HS-27A (cell line): Measurements from ENCODE around the gene CTAG1A.
"Not testable (repeated sequence)": the region's sequence is repeated elsewhere in the genome, so short reads cannot be mapped to it uniquely, and the experiment has no call there.

Source experiments
- DNase-seq: peaks from one replicate; pipeline ENCODE4 v3.0.0-alpha.2; 2012; ENCODE audit warnings: low read depth, missing footprints

Gene CTAG1A

DNA sequence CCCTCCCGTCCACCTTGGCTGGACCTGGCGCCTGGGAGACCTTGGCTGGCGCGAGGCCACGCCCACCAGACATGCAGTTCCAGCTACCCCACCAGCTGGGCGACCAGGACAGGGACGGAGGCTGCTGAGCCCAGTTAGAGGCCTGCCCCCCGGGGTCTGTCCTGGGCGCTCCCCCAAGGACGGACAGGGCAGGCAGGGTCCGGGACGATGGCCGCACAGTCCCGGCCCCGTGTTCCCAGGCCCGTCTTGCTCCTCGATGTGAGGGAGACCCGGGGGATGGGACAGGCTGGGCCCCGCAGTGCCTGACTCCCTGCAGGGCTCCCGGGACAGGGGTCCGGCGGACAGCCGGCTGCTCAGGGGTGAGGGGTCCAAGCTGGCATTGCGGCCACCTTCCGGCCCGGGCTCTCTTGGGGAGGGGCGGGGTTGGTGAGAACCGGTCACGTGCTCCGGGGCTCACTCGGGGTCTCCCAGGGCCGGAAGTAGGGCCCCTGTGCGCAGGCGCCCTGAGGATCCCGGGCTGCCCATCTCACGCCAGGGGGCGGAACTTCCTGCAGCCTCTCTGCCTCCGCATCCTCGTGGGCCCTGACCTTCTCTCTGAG, at the start of gene CTAG1A:
TSS of gene CTAG1A (plus strand) at position 549 of the 599 bp plus-strand sequence. CDS start 74 bp downstream, outside the sequence.
- DNase-seq: not testable (repeated sequence)

DNA sequence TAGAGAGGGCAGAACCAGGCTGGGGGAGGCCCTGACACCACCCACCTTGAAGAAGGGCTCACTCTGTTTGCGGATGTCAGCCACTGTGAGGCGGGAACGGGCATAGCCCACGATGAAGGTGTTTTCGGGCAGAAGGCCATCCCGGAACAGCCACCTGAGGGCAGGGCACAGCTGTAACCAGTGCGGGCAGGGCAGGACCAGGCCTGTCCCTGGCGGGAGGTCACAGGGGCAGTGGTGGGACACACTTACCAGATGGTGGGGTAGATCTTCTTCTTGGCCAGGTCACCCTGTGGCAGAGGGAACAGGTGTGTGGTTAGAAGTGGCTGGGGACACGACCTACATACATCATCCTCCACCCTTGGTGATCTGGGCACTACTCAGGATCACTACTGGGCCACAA, 49.0 kb upstream of the CTAG1A start:
- no peak for DNase-seq

DNA sequence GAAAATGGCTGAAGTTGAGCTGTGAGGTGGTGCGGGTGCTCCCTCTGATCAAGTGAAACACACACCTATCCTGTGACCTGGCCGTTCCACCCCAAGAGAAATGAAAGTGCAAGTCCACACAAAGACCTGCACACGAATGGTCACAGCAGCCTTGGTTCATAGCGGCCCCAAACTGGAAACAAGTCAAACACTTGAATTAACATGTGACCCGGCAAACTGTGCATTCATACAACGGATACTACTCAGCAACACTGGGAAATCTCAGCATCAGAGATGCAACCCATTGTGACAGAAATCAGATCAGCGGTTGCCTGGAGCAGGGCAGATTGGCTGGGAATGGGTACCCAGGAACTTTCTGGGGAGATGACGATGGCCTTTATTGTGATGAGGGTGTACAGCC, 45.9 kb upstream of the CTAG1A start:
- no peak for DNase-seq

DNA sequence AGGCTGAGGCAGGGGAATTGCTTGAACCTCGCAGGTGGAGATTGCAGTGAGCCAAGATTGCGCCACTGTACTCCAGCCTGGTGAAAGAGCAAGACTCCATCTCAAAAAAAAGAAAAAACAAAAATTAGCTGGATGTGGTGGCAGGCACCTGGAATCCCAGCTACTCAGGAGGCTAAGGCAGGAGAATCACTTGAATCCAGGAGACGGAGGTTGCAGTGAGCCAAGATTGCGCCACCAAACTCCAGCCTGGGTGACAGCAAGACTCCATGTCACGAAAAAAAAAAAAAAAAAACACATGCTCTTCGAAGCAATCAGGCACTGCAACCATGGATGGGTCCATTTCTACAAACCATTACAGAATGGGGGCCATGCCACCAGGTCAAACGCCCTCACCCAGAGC, 44.6 kb upstream of the CTAG1A start:
- not testable (repeated sequence) for DNase-seq

DNA sequence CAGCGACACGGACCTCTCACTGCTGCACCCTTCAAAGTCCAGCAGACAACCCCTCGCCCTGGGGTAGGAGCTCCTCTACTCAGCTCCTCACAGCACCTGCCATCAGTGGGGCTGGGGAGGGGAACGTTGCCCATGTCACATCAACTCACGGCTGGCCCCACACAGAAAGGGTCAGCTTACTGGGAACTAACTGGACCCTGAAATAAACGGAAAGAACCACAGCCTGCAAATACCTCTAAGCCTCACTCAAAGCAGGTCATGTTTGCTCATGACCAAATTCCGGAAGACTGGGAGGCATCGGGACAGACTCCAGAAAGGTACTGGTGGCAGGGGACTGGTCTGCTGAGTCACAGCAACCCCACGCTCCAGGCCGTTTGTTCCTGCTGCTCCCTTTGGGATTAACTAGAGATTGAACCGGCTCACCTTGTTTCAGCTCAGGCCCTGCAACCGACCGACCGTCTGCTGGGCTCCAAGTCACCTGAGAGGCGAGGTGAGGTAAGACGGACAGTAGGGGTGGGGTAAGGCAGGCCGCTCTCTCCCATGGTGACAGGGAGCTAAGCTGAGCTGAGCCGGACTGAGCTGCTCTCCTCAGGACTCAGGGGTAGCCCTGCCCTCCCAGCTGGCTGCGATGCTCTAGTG, 43.9 kb upstream of the CTAG1A start:
- no peak for DNase-seq

DNA sequence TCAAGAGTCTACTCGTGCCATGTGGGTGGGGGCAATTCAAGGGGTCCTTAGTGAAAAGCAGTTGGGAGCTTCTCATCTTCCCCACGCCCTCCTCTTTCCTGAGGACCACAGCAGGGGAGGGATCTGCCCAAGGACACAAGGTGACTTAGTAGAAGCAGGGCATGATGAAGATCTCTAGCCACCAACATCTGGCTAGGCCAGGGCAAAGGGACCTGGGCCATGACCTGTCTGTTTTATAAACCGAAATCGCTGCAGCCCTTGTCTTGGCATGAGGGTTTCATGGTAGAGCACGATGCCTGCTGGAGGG, 43.4 kb upstream of the CTAG1A start:
- no peak for DNase-seq

DNA sequence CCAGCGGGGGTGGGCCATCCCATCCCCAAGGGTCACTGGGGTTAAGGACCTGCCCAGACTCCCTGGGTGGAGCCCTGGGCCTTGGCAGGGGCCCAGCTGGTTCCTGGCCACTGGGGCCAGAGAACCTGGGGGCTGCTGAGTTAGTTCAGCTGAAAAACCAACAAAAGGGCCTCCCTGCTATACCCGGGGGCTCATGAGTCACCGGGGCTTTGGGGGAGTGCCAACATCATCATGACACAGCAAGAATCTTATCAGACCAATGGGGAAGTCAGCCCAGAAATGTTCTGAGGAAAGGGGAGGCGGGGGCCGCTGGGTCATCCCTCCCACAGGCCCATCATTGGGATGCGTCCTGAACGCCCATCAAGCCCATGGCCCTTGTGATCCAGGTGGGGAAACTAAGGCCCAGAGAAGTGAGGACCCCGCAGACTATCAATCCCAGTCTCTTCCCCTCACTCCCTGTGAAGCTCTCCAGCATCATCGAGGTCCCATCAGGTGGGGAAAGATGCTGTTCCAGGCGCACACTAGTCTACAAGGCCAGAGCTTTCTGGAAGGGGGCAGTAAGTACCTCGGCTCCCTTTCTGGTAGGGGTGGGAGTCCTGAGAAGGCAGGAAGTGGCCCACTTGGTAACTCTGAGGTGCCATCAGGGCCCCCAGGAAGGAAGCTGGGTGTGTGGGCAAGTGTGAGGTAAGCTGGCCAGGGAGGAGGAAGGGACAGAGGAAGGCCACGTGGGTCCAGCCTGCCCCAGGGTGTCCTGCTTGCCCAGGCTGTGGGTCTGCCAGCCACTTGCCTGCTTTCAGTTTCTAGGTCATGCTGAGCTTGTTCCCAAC, 42.8 kb upstream of the CTAG1A start:
- peak; percentile 81 for DNase-seq

DNA sequence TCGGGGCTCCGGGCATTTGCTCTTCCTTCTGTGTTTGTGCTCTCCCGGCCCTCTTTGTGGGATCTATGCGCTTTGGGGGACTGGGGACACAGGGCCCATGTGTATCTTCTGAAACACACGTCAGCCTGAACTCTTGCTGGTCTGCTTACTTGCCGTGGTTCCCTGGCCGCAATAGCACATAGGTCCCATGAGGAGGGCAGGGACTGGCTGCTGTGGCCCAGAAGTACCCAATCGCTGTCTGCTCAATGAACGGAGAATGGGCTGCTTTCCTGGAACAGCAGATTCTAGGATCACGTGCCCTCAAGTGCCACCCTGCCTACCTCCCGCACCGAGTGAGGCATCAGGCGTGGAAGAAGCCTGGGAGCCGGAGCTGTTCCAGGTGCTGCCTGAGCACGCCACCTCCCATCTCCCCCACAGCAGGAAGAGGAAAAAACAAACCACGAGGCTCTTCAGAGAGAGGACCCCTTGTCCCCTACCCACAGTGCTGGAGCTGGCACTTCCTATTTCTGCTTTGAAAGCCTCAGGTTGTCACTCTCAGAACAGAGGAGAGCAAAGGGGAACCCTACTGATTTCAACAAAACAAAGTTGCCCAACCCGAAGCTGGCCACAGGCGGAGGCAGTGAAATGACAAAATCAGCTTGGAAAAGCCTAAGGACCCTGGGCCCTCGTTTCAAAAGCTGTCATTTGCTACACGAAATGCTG, 42.1 kb upstream of the CTAG1A start:
- no peak for DNase-seq

DNA sequence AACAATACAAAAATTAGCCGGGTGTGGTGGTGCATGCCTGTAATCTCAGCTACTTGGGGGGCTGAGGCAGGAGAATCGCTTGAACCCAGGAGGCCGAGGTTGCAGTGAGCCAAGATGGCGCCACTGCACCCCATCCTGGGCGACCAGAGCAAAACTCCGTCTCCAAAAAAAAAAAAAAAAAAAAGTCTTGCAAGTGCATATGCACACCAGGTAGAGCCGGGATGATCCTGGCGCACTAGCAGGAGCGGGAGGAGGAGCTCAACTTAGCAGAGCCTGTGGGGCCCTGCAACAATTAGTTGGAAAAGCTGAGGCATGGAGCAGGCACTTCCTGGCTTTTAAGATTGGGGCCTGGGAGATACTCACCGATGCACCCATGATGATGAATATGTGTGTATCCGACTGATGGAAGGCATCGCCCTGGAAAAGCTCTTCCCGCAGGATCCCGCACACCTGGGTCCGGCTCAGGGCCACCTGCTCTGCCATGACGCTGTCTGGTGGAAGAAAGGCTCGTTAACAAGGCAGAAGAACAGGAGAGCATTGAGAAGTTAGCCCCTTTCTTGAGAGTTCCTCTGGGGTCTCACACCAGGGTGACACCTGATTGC, 39.2 kb upstream of the CTAG1A start:
- DNase-seq: no peak

DNA sequence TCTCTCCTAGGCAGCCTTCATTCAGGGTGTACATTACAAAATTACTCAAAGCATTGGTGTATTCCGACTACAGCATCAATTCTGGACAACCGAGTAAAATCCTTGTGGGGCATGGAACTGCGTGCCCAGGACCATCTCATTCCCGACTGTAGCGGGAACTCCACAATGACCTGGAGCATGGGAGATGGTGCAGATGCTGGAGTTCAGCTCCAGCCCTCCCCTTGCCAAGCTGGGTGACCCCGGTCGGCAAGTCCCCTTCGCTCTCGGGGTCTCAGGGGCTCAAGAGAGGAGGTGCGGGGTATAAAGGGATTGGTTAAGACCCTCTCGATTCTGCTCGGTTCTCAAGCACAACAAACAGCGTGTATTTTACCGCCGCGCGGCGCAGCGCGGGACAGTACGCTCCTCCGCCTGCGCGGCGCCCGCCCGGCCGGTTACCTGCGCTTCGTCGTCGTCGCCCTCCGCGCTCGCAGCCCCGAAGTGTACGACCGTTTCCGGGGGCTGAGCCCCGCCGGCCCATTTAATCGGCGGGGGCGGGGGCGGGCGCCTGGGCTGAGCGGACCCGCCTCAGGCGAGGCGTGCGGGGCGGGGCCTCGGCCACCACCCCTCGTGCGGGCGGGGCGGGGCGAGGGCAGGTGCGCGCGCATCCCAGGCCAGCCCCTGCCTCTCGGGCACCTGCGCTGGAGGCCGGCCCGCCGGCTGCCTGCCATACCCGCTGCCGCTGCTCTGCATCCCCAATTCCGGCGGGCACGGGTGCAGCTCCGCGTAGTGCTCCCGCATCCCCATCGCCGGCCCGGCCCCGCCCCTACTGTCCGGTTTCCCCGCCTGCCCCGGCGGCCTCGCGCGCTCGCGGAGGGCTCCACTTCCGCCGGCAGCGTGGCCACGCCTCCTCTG, 38.3 kb upstream of the CTAG1A start, which contains the start of gene G6PD:
TSS of gene G6PD (minus strand) at position 493 of the 891 bp plus-strand sequence. CDS start 691 bp downstream, outside the sequence.
- no peak for DNase-seq

DNA sequence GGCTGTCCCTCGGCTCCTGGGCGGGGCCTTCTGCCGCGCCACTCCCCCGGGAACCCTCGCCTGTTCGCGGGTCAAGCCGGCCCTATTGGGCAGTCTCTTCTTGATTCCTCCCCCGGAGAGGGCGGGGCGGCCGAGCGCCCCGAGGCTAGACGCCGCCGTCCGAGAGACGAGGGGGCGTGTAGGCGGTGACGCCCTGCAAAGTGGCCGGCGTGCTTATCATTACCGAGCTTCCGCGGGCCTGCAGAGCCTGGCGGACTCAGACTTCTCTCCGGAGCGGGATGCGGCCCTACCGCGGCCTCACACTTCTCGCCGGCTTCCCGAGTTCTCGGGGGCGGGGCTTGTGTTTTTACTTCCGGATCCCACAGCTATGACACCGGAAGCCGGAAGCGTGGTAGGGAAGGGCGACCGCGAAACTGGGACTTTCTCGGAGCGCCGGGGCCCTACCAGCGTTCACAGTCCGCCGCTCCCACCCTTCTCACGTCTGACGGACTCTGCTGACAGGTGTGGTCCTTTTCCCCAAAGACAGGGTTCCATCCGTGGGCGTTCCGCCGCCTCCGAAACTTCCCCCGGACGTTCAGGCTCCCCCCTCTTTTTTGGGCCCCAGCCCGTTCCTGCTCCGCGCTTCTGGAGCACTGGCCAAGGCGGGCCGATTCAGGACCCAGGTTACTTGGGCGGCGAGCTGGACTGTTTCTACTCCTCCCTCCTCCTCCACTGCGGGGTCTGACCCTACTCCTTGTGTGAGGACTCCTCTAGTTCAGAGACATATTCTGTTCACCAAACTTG, 37.5 kb upstream of the CTAG1A start, which contains the start of gene IKBKG:
TSS of gene IKBKG (plus strand) at position 376 of the 783 bp plus-strand sequence. CDS start 4,383 bp downstream, outside the sequence.
- peak; percentile 65 for DNase-seq

DNA sequence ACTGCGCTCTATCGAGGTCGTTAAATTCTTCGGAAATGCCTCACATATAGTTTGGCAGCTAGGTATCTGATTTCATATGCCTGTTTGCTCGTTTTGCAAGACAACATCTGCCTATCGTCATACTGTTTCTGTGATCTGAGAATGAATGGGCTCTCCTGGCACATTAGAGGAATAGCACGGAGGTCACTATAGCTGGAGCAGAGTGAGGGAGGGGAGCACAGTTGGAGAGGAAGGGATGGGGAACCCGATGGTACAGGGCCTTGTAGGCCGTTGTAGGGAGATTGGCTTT, 37.0 kb upstream of the CTAG1A start:
- no peak for DNase-seq

DNA sequence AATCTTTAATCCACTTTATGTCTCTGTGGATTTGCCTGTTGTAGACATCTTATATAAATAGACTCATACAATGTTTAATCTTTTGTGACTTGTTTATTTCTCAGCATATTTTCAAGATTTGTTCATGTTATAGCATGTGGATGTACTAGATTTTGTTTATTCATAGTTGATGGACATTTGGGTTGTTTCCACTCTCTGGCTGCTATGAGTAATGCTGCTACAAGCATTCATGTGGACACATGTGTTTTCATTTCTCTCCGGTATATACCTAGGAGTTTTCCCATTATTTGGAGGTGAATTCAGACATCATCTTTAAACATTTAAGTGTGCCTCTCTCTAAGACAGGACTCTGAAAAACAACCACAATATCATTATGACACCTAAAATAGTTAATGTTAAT, 35.2 kb upstream of the CTAG1A start:
- DNase-seq: no peak

DNA sequence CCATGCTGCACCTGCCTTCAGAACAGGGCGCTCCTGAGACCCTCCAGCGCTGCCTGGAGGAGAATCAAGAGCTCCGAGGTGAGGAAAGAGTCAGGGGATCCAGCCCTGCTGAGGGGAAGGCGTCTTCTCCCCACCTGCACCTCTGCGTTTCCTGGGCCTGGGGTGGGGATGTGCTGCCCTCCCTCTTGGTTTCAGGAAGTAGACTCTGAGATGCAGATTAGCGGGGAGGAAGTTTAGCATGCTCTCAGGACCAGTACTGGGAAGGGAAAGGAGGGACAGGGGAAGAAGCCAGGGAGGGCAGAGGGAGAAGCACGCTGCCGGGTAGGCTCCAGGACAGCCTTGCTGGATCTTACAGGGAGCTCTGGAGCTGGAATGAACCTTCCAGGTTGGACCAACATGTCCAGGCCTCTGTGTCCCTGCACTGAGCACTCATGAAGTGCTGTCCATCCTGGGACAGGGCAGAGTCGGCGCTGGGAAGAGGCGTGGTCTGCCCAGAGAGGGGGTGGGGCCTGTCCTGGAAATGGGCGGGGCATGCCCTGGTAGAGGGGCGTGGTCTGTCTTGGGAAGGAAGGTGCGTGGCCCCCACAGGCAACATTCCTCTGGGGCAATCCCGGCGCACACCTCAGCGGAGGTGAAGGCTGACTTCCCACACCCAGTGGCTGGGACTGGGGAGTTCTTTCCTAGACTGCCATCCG, 32.7 kb upstream of the CTAG1A start:
- not testable (repeated sequence) for DNase-seq

DNA sequence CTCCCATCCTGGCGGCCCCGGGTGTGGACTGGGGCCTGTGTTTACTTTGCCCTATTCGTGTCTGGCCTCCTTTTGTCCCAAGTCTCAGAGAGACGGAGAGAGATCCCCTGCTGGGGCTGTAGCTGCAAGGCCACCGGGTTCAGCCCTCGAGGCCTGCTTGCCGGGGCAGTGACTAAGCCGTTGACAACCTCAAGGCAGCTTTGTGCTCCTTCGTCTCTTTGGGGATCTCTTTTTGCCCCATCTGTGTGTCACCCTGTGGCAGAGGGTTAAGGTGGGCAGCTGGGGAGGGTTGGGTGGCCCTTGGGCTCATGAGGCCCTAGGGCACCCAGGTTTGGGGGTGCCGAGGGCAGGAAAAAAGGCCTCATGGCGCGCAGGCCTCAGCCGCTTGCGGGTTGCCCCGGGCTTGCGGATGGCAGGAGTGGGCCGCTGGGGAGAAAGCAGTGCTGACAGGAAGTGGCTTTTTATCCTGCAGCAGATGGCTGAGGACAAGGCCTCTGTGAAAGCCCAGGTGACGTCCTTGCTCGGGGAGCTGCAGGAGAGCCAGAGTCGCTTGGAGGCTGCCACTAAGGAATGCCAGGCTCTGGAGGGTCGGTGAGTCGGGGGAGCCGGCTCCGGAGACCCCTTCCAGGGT, 26.8 kb upstream of the CTAG1A start:
- not testable (repeated sequence) for DNase-seq

DNA sequence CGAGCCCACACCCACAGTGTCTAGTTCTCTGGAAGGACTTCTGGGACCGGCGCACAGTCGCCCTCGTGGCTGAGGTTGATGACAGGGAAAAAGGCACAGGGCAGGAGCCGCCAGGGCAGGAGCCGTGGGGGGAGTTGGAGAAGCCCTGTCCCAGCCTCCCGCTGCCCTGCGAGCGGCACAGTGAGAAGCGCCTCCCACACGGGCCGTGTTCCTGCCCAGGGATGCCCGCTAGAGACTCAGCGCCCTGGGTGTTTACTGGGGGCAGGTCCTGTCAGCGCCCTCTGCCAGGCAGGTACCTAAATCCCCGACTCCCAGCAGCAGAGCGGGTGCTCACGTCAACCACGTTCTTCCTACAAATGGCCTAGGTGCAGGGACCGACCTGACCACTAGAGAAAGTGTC, 26.0 kb upstream of the CTAG1A start:
- DNase-seq: not testable (repeated sequence)

DNA sequence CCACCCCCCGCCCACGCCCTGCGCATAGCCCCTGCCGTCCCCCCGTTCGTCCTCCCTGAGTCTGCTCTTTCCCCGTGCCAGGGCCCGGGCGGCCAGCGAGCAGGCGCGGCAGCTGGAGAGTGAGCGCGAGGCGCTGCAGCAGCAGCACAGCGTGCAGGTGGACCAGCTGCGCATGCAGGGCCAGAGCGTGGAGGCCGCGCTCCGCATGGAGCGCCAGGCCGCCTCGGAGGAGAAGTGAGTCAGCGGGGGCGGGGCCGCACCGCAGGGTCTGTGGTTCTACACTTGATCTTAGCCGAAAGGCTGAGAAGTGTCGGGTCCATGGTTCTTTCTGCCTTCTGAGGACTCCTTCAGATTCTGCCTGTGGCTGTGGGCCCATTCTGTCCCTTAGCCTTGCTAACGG, 24.6 kb upstream of the CTAG1A start:
- not testable (repeated sequence) for DNase-seq

DNA sequence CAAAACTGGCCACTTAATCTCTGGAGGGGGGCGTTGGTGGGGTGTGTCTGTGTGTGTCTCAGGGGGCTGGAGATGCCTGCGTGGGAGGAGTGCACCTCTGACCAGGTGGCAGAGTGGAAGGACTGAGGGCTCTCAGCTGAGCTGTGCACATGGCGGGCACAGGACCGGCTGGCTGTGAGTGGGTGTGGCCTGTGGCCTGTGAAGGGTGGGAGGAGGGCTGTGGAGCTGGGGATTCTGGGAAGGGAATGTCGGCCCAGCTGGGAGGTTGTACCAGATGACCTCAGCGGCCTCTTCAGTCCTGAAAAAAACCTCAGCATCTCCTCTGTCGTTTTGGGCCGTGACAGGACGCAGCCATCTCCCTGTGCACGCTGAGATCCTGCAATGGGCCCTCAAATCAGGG, 22.6 kb upstream of the CTAG1A start:
- DNase-seq: not testable (repeated sequence)

DNA sequence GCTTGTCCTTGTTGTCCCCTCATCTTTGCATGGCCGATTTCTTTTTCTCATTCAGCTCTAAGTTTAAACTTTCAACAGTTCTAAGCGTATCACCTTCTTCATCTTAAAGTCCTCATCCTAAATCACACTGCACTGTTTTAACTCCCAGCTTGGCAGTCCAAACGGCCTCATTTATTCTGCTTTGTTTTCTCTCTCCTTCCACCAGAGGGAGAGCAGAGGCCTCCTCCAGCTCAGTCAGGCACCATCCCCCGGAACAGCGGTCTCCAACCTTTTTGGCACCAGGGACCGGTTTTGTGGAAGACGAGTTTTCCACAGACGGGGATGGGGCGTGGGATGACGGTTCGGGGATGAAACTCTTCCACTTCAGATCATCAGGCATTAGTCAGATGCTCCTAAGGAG, 14.6 kb upstream of the CTAG1A start:
- not testable (repeated sequence) for DNase-seq
